C4-2B (cell line): Measurements from ENCODE around the gene SHMT2.

ENCODE experiments used
- H3K27ac ChIP-seq: fragments of 450-650 bp; 2 replicates; pipeline ENCODE4 v1.5.1; 2017
- ZFX ChIP-seq: fragments of 450-650 bp; IDR thresholded peaks from 2 replicates; pipeline ENCODE4 v1.6.1; 2017
- TF ChIP-seq, protein P1 (sequence below): fragments of 450-650 bp; conservative IDR thresholded peaks from 2 replicates; pipeline ENCODE4 v1.5.1; 2017; ENCODE audit warnings: mild to moderate bottlenecking

Gene SHMT2

DNA sequence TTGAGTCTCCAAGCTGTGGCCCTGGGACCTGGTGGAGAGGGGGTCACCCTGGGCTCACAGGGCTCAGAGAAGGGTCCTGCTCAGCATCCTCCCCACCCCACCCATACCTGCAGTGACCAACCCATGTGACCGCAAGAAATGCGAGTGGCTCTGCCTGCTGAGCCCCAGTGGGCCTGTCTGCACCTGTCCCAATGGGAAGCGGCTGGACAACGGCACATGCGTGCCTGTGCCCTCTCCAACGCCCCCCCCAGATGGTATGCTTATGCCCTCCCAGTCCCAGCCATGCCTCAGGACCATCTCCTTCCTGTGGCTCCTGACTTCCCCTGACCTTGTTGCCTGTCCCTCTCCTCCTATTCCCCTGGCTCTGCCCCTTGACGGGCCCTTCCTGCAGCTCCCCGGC is 19.6 kb upstream of the SHMT2 start:
- no peak overlapping the region for H3K27ac ChIP-seq
- TF ChIP-seq, protein P1, sequence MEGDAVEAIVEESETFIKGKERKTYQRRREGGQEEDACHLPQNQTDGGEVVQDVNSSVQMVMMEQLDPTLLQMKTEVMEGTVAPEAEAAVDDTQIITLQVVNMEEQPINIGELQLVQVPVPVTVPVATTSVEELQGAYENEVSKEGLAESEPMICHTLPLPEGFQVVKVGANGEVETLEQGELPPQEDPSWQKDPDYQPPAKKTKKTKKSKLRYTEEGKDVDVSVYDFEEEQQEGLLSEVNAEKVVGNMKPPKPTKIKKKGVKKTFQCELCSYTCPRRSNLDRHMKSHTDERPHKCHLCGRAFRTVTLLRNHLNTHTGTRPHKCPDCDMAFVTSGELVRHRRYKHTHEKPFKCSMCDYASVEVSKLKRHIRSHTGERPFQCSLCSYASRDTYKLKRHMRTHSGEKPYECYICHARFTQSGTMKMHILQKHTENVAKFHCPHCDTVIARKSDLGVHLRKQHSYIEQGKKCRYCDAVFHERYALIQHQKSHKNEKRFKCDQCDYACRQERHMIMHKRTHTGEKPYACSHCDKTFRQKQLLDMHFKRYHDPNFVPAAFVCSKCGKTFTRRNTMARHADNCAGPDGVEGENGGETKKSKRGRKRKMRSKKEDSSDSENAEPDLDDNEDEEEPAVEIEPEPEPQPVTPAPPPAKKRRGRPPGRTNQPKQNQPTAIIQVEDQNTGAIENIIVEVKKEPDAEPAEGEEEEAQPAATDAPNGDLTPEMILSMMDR: no peak
- no peak for TF ChIP-seq ZFX

- H3K27ac ChIP-seq: no peak overlapping the region
- TF ChIP-seq, protein P1: no peak
- no peak for TF ChIP-seq ZFX
Measured at GRCh38 chr12:57210461-57210860, 19.1 kb upstream of the SHMT2 start.

DNA sequence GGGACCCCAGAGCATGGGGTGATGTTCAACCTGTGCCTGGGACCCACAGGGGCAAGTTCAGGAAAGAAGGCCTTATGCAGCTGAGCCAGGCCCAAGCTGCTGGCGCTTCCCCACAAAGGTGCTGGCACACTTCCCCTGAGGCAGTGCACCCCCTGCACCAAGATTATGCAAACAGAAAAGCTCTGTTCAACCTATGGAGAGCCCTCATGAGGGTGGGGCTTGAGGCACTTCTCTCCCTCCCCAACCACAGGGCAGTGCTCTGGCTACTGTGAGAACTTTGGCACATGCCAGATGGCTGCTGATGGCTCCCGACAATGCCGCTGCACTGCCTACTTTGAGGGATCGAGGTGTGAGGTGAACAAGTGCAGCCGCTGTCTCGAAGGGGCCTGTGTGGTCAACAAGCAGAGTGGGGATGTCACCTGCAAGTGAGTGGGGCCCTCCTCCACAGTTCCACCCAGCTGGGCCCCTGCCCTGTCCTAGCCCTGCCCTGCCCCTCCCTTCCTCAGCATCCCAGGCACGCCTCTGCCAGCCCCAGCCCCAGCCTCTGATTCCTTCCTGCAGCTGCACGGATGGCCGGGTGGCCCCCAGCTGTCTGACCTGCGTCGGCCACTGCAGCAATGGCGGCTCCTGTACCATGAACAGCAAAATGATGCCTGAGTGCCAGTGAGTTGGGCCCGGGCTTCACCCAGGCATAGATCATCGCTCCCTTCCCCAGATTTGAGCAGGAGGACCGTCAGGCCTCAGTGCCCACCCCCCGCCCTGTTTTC is 18.4 kb upstream of the SHMT2 start:
- no peak overlapping the region for H3K27ac ChIP-seq
- TF ChIP-seq ZFX: no peak
- TF ChIP-seq, protein P1: no peak

- TF ChIP-seq, protein P1: no peak
- no peak for TF ChIP-seq ZFX
- no peak overlapping the region for H3K27ac ChIP-seq
Measured at GRCh38 chr12:57211791-57212700, 17.5 kb upstream of the SHMT2 start.

- no peak for TF ChIP-seq ZFX
- TF ChIP-seq, protein P1: no peak
- H3K27ac ChIP-seq: no peak overlapping the region
Measured at GRCh38 chr12:57212701-57213057, 16.8 kb upstream of the SHMT2 start.

- TF ChIP-seq ZFX: no peak
- TF ChIP-seq, protein P1: peak; percentile 95
- H3K27ac ChIP-seq: peak overlapping the region; percentile 17; the same call in 1 of the 2 replicates
Measured at GRCh38 chr12:57213058-57213715, 16.3 kb upstream of the SHMT2 start.
